ENCODE measurements around the gene OR51Q1.

Gene OR51Q1

GRCh38 chr11:5421811-5422210 lies at the start of gene OR51Q1:
Gene OR51Q1, plus strand, starts transcription at chr11:5422111. Its CDS starts 90 bp downstream, at chr11:5422201.
- DNase-seq = no peak

GRCh38 chr11:5380740-5381342 lies 41.1 kb upstream of the OR51Q1 start:
- peak; percentile 22 to 40 for DNase-seq

GRCh38 chr11:5383576-5383975 lies 38.3 kb upstream of the OR51Q1 start, which contains the start of gene OR51M1:
Gene OR51M1, plus strand, starts transcription at chr11:5383812. Its CDS starts 5,587 bp downstream, at chr11:5389399.
- DNase-seq = no peak

GRCh38 chr11:5384335-5384734 lies 37.6 kb upstream of the OR51Q1 start:
- no peak for DNase-seq

GRCh38 chr11:5390210-5390609 lies 31.7 kb upstream of the OR51Q1 start:
- no peak for DNase-seq

GRCh38 chr11:5394091-5394490 lies 27.8 kb upstream of the OR51Q1 start:
- no peak for DNase-seq

- DNase-seq = no peak
Observed at GRCh38 chr11:5398936-5399335, 23.0 kb upstream of the OR51Q1 start.

- DNase-seq = no peak
Observed at GRCh38 chr11:5405173-5405572, 16.7 kb upstream of the OR51Q1 start.

- no peak for DNase-seq
Observed at GRCh38 chr11:5420993-5421392, 918 bp upstream of the OR51Q1 start.

- DNase-seq = no peak
Observed at GRCh38 chr11:5423131-5423530, 1.2 kb downstream of the OR51Q1 start.

- DNase-seq = no peak
Observed at GRCh38 chr11:5441414-5441813, 19.5 kb downstream of the OR51Q1 start, which contains the start of gene OR51I1. Gene OR51I1, minus strand, starts transcription at chr11:5441514. Its CDS starts 0 bp downstream, at chr11:5441514.

- no peak for DNase-seq
Observed at GRCh38 chr11:5443835-5444393, 22.0 kb downstream of the OR51Q1 start.

GRCh38 chr11:5449023-5449422 lies 27.1 kb downstream of the OR51Q1 start, which contains the start of gene OR51I2:
Gene OR51I2, plus strand, starts transcription at chr11:5449323. Its CDS starts 4,166 bp downstream, at chr11:5453489.
- DNase-seq = no peak

- no peak for DNase-seq
Observed at GRCh38 chr11:5449432-5449831, 27.5 kb downstream of the OR51Q1 start.

GRCh38 chr11:5460983-5461621 lies 39.2 kb downstream of the OR51Q1 start:
- no peak for DNase-seq

GRCh38 chr11:5467527-5467926 lies 45.6 kb downstream of the OR51Q1 start:
- DNase-seq = no peak
